Gastrocnemius medialis (tissue), 4 donors: ENCODE data around the gene DAPP1.

Experiments used
- CTCF ChIP-seq, 5 experiments: fragments of 450-650 bp in 3 of 5; fragments of 200-600 bp in 2 of 5; sonication (generic) in 2 of 5; IDR thresholded peaks in 4 of 5; conservative IDR thresholded peaks in 1 of 5; 1 replicate in 4 of 5; 2 replicates in 1 of 5; pipeline ENCODE4 v1.5.1; 2016 to 2019; ENCODE audit warnings: antibody characterized with exemption in 5 of 5, mild to moderate bottlenecking in 3 of 5, moderate library complexity in 3 of 5
- POLR2A ChIP-seq, 2 donors: fragments of 450-650 bp; IDR thresholded peaks; one replicate each; pipeline ENCODE4 v1.6.1; 2017; ENCODE audit warnings: antibody characterized with exemption in 2 of 2, mild to moderate bottlenecking in 2 of 2, moderate library complexity in 2 of 2

GRCh38 chr4:99915449-99915848 lies 98.8 kb downstream of the DAPP1 start:
- no peak for TF ChIP-seq CTCF (IDR thresholded peaks at IDR 0.05 in 4 of 5, conservative IDR thresholded peaks at IDR 0.05 in 1 of 5)
- TF ChIP-seq POLR2A (IDR thresholded peaks at IDR 0.05): no peak
